HCT116 (cell line): ENCODE results near the gene FSTL4. TPM values are rescaled to one million over a fixed set of nuclear protein-coding genes. Genes with fewer than 3 reads are reported as not detected.

Experiments used
- ATAC-seq: fragments of 200-7000 bp; cut with Tn5 transposase; 2 replicates; pipeline ENCODE4 v1.9.1; 2020; ENCODE audit warnings: mild to moderate bottlenecking, moderate library complexity
- BruUV-seq: library from RNA; stranded (reverse); fragments of 400-500 nt; replicated peaks from 2 replicates; lab custom pipeline; 2021; lab: Mats Ljungman, UMichigan
- CTCF ChIA-PET: fragments of 300-600 bp; sonication (Branson Sonifier 250); formaldehyde crosslinking; loops from one replicate; lab custom pipeline; 2021; ENCODE audit warnings: antibody characterized with exemption; lab: Charles Lee
- POLR2A ChIA-PET: fragments of 300-600, 350-600 bp; sonication (Branson Sonifier 250); formaldehyde crosslinking; loops from one replicate; lab custom pipeline; 2021; ENCODE audit warnings: antibody characterized with exemption; lab: Charles Lee
- RAD21 ChIA-PET, 2 experiments: fragments of 300-600 bp; sonication (Branson Sonifier 250); formaldehyde crosslinking; loops; one replicate each; lab custom pipeline; 2023; ENCODE audit warnings: low total read pairs in 2 of 2; ENCODE audit not compliant: uncharacterized antibody in 2 of 2, unreplicated experiment in 2 of 2, low non-redundant PET in 1 of 2; lab: Charles Lee
- DNase-seq: peaks from one replicate; pipeline ENCODE4 v3.0.0-alpha.2; 2010; ENCODE audit warnings: low read depth, low spot score
- H2AFZ ChIP-seq: fragments of 200-600 bp; shearing (Covaris generic), sonication (generic); 2 replicates; pipeline ENCODE4 v1.6.1; 2017; ENCODE audit warnings: low read depth, mixed run types, mixed read lengths, antibody characterized with exemption, low read length; ENCODE audit not compliant: poor library complexity, severe bottlenecking
- H3K27ac ChIP-seq: 2 replicates; pipeline ENCODE4 v1.5.1; 2012; ENCODE audit warnings: low read depth, low read length
- H3K27me3 ChIP-seq: fragments of 200-600 bp; sonication (generic); 2 replicates; pipeline ENCODE4 v1.6.1; 2016; ENCODE audit warnings: mixed run types, low read length, mixed read lengths; ENCODE audit not compliant: insufficient read depth
- H3K36me3 ChIP-seq, 2 experiments: fragments of 200-500 bp in 1 of 2; fragments of 200-600 bp in 1 of 2; sonication (Bioruptor generic) in 1 of 2; sonication (generic) in 1 of 2; 2 replicates each; pipeline versions ENCODE4 v1.5.1 to v1.6.1; 2014 to 2016; ENCODE audit warnings: low read length in 2 of 2, inconsistent platforms in 1 of 2, mixed read lengths in 1 of 2, mixed run types in 1 of 2; ENCODE audit not compliant: insufficient read depth in 2 of 2, control insufficient read depth in 1 of 2
- H3K4me1 ChIP-seq, 2 experiments: fragments of 200-600 bp in 1 of 2; sonication (generic) in 1 of 2; 2 replicates each; pipeline versions ENCODE4 v1.5.1 to v1.6.1; 2012 to 2017; ENCODE audit warnings: low read length in 2 of 2, inconsistent platforms in 1 of 2, mild to moderate bottlenecking in 1 of 2, mixed read lengths in 1 of 2, mixed run types in 1 of 2, moderate library complexity in 1 of 2; ENCODE audit not compliant: insufficient read depth in 2 of 2, control insufficient read depth in 1 of 2
- H3K4me2 ChIP-seq: fragments of 200-600 bp; sonication (generic); 2 replicates; pipeline ENCODE4 v1.6.1; 2017; ENCODE audit warnings: mixed run types, low read length, mixed read lengths
- H3K4me3 ChIP-seq, 2 experiments: fragments of 200-600 bp in 1 of 2; sonication (generic) in 1 of 2; replicated peaks in 1 of 2; 2 replicates each; pipeline ENCODE4 v1.5.1; 2011 to 2016; ENCODE audit warnings: low read length in 2 of 2, control low read depth in 1 of 2, low read depth in 1 of 2, mild to moderate bottlenecking in 1 of 2, mixed read lengths in 1 of 2, mixed run types in 1 of 2
- H3K79me2 ChIP-seq: fragments of 200-600 bp; sonication (generic); 2 replicates; pipeline ENCODE4 v1.6.1; 2017; ENCODE audit warnings: mild to moderate bottlenecking, mixed run types, low read length, moderate library complexity, mixed read lengths; ENCODE audit not compliant: insufficient read depth
- H3K9ac ChIP-seq: fragments of 200-600 bp; sonication (generic); 2 replicates; pipeline ENCODE4 v1.6.1; 2016; ENCODE audit warnings: low read length, mixed read lengths
- H3K9me2 ChIP-seq: fragments of 200-600 bp; sonication (generic), shearing (Covaris generic); 2 replicates; pipeline ENCODE4 v1.6.1; 2017; ENCODE audit warnings: mixed run types, mild to moderate bottlenecking, moderate library complexity; ENCODE audit not compliant: insufficient read depth
- H3K9me3 ChIP-seq, 2 experiments: fragments of 200-500 bp in 1 of 2; fragments of 200-600 bp in 1 of 2; sonication (Bioruptor generic) in 1 of 2; sonication (generic) in 1 of 2; 2 replicates each; pipeline ENCODE4 v1.6.1; 2014 to 2017; ENCODE audit warnings: low read length in 2 of 2, mixed read lengths in 2 of 2, inconsistent platforms in 1 of 2, low read depth in 1 of 2, mild to moderate bottlenecking in 1 of 2, mixed run types in 1 of 2, moderate library complexity in 1 of 2; ENCODE audit not compliant: control insufficient read depth in 1 of 2, insufficient read depth in 1 of 2
- H4K20me1 ChIP-seq: fragments of 200-600 bp; sonication (generic), shearing (Covaris generic); 2 replicates; pipeline ENCODE4 v1.6.1; 2017; ENCODE audit warnings: mixed run types, mild to moderate bottlenecking, moderate library complexity; ENCODE audit not compliant: insufficient read depth
- ATF3 ChIP-seq: IDR thresholded peaks from 2 replicates; pipeline ENCODE4 v1.6.1; 2012
- CBX3 ChIP-seq: IDR thresholded peaks from 2 replicates; pipeline ENCODE4 v1.6.1; 2012; ENCODE audit warnings: low read depth
- EGR1 ChIP-seq: IDR thresholded peaks from 2 replicates; pipeline ENCODE4 v1.6.1; 2012; ENCODE audit warnings: low read depth
- ELF1 ChIP-seq: IDR thresholded peaks from 2 replicates; pipeline ENCODE4 v1.6.1; 2012; ENCODE audit warnings: low read depth, borderline replicate concordance
- EZH2 ChIP-seq: fragments of 200-600 bp; sonication (generic); IDR thresholded peaks from 2 replicates; pipeline ENCODE4 v1.6.1; 2017; ENCODE audit warnings: antibody characterized with exemption, mixed run types
- EZH2phosphoT487 ChIP-seq: fragments of 200-600 bp; IDR thresholded peaks from 2 replicates; pipeline ENCODE4 v1.6.1; 2018; ENCODE audit warnings: antibody characterized with exemption, borderline replicate concordance
- FOSL1 ChIP-seq: IDR thresholded peaks from 2 replicates; pipeline ENCODE4 v1.6.1; 2012; ENCODE audit warnings: low read depth
- JUND ChIP-seq: IDR thresholded peaks from 2 replicates; pipeline ENCODE4 v1.6.1; 2012
- POLR2A ChIP-seq: IDR thresholded peaks from 2 replicates; pipeline ENCODE4 v1.7.0; 2011; ENCODE audit warnings: borderline replicate concordance; ENCODE audit not compliant: insufficient read depth, insufficient read length; ENCODE audit errors: extremely low read depth
- POLR2AphosphoS5 ChIP-seq: IDR thresholded peaks from 2 replicates; pipeline ENCODE4 v1.6.1; 2011; ENCODE audit warnings: mild to moderate bottlenecking, low read depth, low read length, moderate library complexity
- RAD21 ChIP-seq: IDR thresholded peaks from 2 replicates; pipeline ENCODE4 v1.6.1; 2012; ENCODE audit warnings: low read depth, mild to moderate bottlenecking
- REST ChIP-seq: IDR thresholded peaks from 2 replicates; pipeline ENCODE4 v1.6.1; 2012; ENCODE audit warnings: low read depth
- SRF ChIP-seq: IDR thresholded peaks from 2 replicates; pipeline ENCODE4 v1.6.1; 2012; ENCODE audit warnings: low read depth
- TCF7L2 ChIP-seq: IDR thresholded peaks from 2 replicates; pipeline ENCODE4 v1.7.0; 2011; ENCODE audit warnings: borderline replicate concordance, inconsistent platforms; ENCODE audit not compliant: insufficient read depth, insufficient read length; ENCODE audit errors: extremely low read depth
- YY1 ChIP-seq: IDR thresholded peaks from 2 replicates; pipeline ENCODE4 v1.6.1; 2011; ENCODE audit warnings: low read length, low read depth, moderate library complexity, mild to moderate bottlenecking; ENCODE audit not compliant: insufficient replicate concordance; ENCODE audit errors: extremely low read depth
- ZBTB33 ChIP-seq: IDR thresholded peaks from 2 replicates; pipeline ENCODE4 v1.6.1; 2011; ENCODE audit warnings: mild to moderate bottlenecking, low read length, moderate library complexity; ENCODE audit not compliant: insufficient replicate concordance; ENCODE audit errors: extremely low read depth
- ZFX ChIP-seq: fragments of 450-650 bp; IDR thresholded peaks from 2 replicates; pipeline ENCODE4 v1.6.1; 2017
- ZNF274 ChIP-seq: fragments of 200-500 bp; sonication (Bioruptor generic); IDR thresholded peaks from 2 replicates; pipeline ENCODE4 v1.6.1; 2014; ENCODE audit warnings: mild to moderate bottlenecking, low read depth, low read length, inconsistent platforms
- intact Hi-C: fragments of 100-400 bp; cut with micrococcal nuclease; formaldehyde crosslinking; loops from 2 replicates; pipeline ENCODE4 v1.10.0; 2022
- total RNA-seq: library from RNA; stranded (reverse); gene quantifications from one replicate; pipeline ENCODE4 v1.2.1, GENCODE V29; 2021; ENCODE audit not compliant: unreplicated experiment
- TF ChIP-seq, protein P1 (sequence below), 3 experiments: fragments of 200-600 bp in 1 of 3; sonication (generic) in 1 of 3; IDR thresholded peaks in 2 of 3; conservative IDR thresholded peaks in 1 of 3; 2 replicates each; pipeline ENCODE4 v1.5.1; 2012 to 2017; ENCODE audit warnings: low read depth in 2 of 3, low read length in 2 of 3, antibody characterized with exemption in 1 of 3, borderline replicate concordance in 1 of 3, control low read depth in 1 of 3, mild to moderate bottlenecking in 1 of 3, mixed read lengths in 1 of 3, mixed run types in 1 of 3, moderate library complexity in 1 of 3; ENCODE audit not compliant: insufficient read depth in 1 of 3
- TF ChIP-seq, protein P2 (sequence below): IDR thresholded peaks from 2 replicates; pipeline ENCODE4 v1.6.1; 2012

FSTL4 gene
- total RNA-seq, 1 experiment from 2014 or later: 0.37 TPM

GRCh38 chr5:133314086-133314485, 298.3 kb downstream of the FSTL4 start:
- ATAC-seq: no peak
- DNase-seq: no peak
- no peaks in the 10 kb centered on the region for H3K79me2 ChIP-seq
- intact Hi-C loops: no loop called here
- no peak overlapping the region for H3K9ac ChIP-seq
- H3K36me3 ChIP-seq: no peaks in the 10 kb centered on the region
- ChIA-PET CTCF (no interaction called here), POLR2A (no interaction called here), RAD21 (no interaction called here)
- no peaks in the 10 kb centered on the region for H3K9me3 ChIP-seq
- no peak for TF ChIP-seq ZBTB33
- TF ChIP-seq FOSL1: no peak
- no peak for TF ChIP-seq EZH2
- no peak for TF ChIP-seq SRF
- no peak for TF ChIP-seq JUND
- TF ChIP-seq EZH2phosphoT487: no peak
- TF ChIP-seq, protein P1, sequence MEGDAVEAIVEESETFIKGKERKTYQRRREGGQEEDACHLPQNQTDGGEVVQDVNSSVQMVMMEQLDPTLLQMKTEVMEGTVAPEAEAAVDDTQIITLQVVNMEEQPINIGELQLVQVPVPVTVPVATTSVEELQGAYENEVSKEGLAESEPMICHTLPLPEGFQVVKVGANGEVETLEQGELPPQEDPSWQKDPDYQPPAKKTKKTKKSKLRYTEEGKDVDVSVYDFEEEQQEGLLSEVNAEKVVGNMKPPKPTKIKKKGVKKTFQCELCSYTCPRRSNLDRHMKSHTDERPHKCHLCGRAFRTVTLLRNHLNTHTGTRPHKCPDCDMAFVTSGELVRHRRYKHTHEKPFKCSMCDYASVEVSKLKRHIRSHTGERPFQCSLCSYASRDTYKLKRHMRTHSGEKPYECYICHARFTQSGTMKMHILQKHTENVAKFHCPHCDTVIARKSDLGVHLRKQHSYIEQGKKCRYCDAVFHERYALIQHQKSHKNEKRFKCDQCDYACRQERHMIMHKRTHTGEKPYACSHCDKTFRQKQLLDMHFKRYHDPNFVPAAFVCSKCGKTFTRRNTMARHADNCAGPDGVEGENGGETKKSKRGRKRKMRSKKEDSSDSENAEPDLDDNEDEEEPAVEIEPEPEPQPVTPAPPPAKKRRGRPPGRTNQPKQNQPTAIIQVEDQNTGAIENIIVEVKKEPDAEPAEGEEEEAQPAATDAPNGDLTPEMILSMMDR (IDR thresholded peaks at IDR 0.05 in 2 of 3, conservative IDR thresholded peaks at IDR 0.05 in 1 of 3; ENCODE audit: borderline replicate concordance in 1 of 3, insufficient read depth in 1 of 3, low read depth in 2 of 3, low read length in 2 of 3): no peak
- TF ChIP-seq ZFX: no peak
- no peak for TF ChIP-seq ZNF274
- TF ChIP-seq RAD21: no peak
- TF ChIP-seq POLR2AphosphoS5: no peak
- no peak for TF ChIP-seq ATF3
- no peak for TF ChIP-seq POLR2A
- no peak for TF ChIP-seq ELF1
- no peak for TF ChIP-seq YY1
- TF ChIP-seq REST: no peak
- TF ChIP-seq, protein P2, sequence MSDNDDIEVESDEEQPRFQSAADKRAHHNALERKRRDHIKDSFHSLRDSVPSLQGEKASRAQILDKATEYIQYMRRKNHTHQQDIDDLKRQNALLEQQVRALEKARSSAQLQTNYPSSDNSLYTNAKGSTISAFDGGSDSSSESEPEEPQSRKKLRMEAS: no peak
- TF ChIP-seq EGR1: no peak
- no peak for TF ChIP-seq TCF7L2
- no peak for TF ChIP-seq CBX3
- no peak overlapping the region for H2AFZ ChIP-seq
- no peak overlapping the region for H3K4me3 ChIP-seq
- no TSS peak for BruUV-seq
- H3K4me1 ChIP-seq: peaks cover 0 to 4% of the 10 kb centered on the region in 2 experiments; a peak in 1 of 4 replicates
- H4K20me1 ChIP-seq: no peaks in the 10 kb centered on the region
- no peak overlapping the region for H3K4me2 ChIP-seq
- H3K27ac ChIP-seq: no peak overlapping the region
- no peaks in the 10 kb centered on the region for H3K27me3 ChIP-seq
- no peaks in the 10 kb centered on the region for H3K9me2 ChIP-seq
